Endothelial cell of umbilical vein (primary cell): ENCODE measurements around the gene PRUNE2. TPM values are rescaled to one million over a fixed set of nuclear protein-coding genes. Genes with fewer than 3 reads are reported as not detected.

Experiments used
- BruUV-seq: library from RNA; stranded (reverse); fragments of 400-500 nt; replicated peaks from 2 replicates; lab custom pipeline; 2021; lab: Mats Ljungman, UMichigan
- CTCF ChIA-PET: fragments of 300-600, 350-600 bp; sonication (Branson Sonifier 250); formaldehyde crosslinking; loops from one replicate; lab custom pipeline; 2021; ENCODE audit warnings: antibody characterized with exemption, inconsistent platforms; lab: Charles Lee
- POLR2A ChIA-PET: fragments of 300-600, 350-600 bp; sonication (Branson Sonifier 250); formaldehyde crosslinking; loops from one replicate; lab custom pipeline; 2021; ENCODE audit warnings: antibody characterized with exemption, inconsistent platforms; lab: Charles Lee
- DNase-seq: peaks from one replicate; pipeline ENCODE4 v3.0.0-alpha.2; 2011; ENCODE audit warnings: low read depth, low spot score
- FAIRE-seq: peaks from 2 replicates; lab custom pipeline; 2011; peaks lifted over from hg19 to GRCh38; lab: Jason Lieb, UNC
- H2AFZ ChIP-seq: 2 replicates; pipeline ENCODE4 v1.6.0; 2012; ENCODE audit warnings: low read depth, low read length, control low read depth, inconsistent platforms
- H3K27ac ChIP-seq: 2 replicates; pipeline ENCODE4 v1.5.1; 2011; ENCODE audit warnings: low read depth, mild to moderate bottlenecking, control low read depth, low read length, moderate library complexity; ENCODE audit not compliant: insufficient read depth
- H3K27me3 ChIP-seq, 2 experiments: 2 replicates each; pipeline versions ENCODE4 v1.6.0 to v1.6.1; 2011; ENCODE audit warnings: low read length in 2 of 2, mixed read lengths in 1 of 2; ENCODE audit not compliant: control insufficient read depth in 2 of 2, insufficient read depth in 2 of 2
- H3K36me3 ChIP-seq, 2 experiments: 2 replicates in 1 of 2; 3 replicates in 1 of 2; pipeline ENCODE4 v1.5.1; 2011; ENCODE audit warnings: low read length in 2 of 2, mild to moderate bottlenecking in 1 of 2, moderate library complexity in 1 of 2; ENCODE audit not compliant: control insufficient read depth in 2 of 2, insufficient read depth in 2 of 2; ENCODE audit errors: extremely low read depth in 1 of 2
- H3K4me1 ChIP-seq: 3 replicates; pipeline ENCODE4 v1.5.1; 2011; ENCODE audit warnings: mild to moderate bottlenecking, low read length; ENCODE audit not compliant: control insufficient read depth, insufficient read depth; ENCODE audit errors: extremely low read depth
- H3K4me2 ChIP-seq: 2 replicates; pipeline ENCODE4 v1.6.1; 2011; ENCODE audit warnings: low read length, control low read depth, mixed read lengths; ENCODE audit not compliant: insufficient read depth
- H3K4me3 ChIP-seq, 3 experiments: fragments of 200-600 bp in 1 of 3; sonication (generic), shearing (Covaris generic) in 1 of 3; replicated peaks in 1 of 3; 2 replicates each; pipeline ENCODE4 v1.5.1; 2011 to 2016; ENCODE audit warnings: control low read depth in 3 of 3, low read length in 3 of 3, mild to moderate bottlenecking in 2 of 3, inconsistent platforms in 1 of 3, low read depth in 1 of 3, moderate library complexity in 1 of 3; ENCODE audit not compliant: insufficient read depth in 1 of 3
- H3K79me2 ChIP-seq: 2 replicates; pipeline ENCODE4 v1.6.0; 2012; ENCODE audit warnings: low read length, inconsistent platforms; ENCODE audit not compliant: control insufficient read depth, insufficient read depth
- H3K9ac ChIP-seq: replicated peaks from 2 replicates; pipeline ENCODE3; 2011; ENCODE audit warnings: low read length, control low read depth; ENCODE audit not compliant: insufficient read depth; ENCODE audit errors: extremely low read depth
- H3K9me1 ChIP-seq: replicated peaks from 3 replicates; pipeline ENCODE4 v1.6.0; 2011; ENCODE audit warnings: mild to moderate bottlenecking, low read length; ENCODE audit not compliant: control insufficient read depth, insufficient read depth; ENCODE audit errors: extremely low read depth
- H3K9me3 ChIP-seq: replicated peaks from 2 replicates; pipeline ENCODE4 v1.5.1; 2012; ENCODE audit warnings: low read length, inconsistent platforms; ENCODE audit not compliant: control insufficient read depth, insufficient read depth
- H4K20me1 ChIP-seq: replicated peaks from 2 replicates; pipeline ENCODE3; 2011; ENCODE audit warnings: mild to moderate bottlenecking, low read length; ENCODE audit not compliant: control insufficient read depth, insufficient read depth; ENCODE audit errors: extremely low read depth
- CTCF ChIP-seq, 2 donors: IDR thresholded peaks; 1 replicate in 1 of 2; 2 replicates in 1 of 2; pipeline ENCODE4 v1.5.1; 2011; ENCODE audit warnings: low read length in 2 of 2, mild to moderate bottlenecking in 2 of 2, moderate library complexity in 2 of 2, control low read depth in 1 of 2, inconsistent platforms in 1 of 2, low read depth in 1 of 2; ENCODE audit not compliant: insufficient read depth in 1 of 2; ENCODE audit errors: extremely low read depth in 1 of 2
- EZH2 ChIP-seq: IDR thresholded peaks from 2 replicates; pipeline ENCODE4 v1.6.1; 2012; ENCODE audit warnings: borderline replicate concordance, low read depth, mild to moderate bottlenecking, moderate library complexity, low read length, inconsistent platforms; ENCODE audit not compliant: severe bottlenecking
- FOS ChIP-seq: IDR thresholded peaks from 2 replicates; pipeline ENCODE4 v1.6.1; 2011; ENCODE audit warnings: mild to moderate bottlenecking, low read length, moderate library complexity, borderline replicate concordance; ENCODE audit not compliant: insufficient read depth
- GATA2 ChIP-seq: IDR thresholded peaks from 2 replicates; pipeline ENCODE4 v1.7.0; 2011; ENCODE audit warnings: low read depth, mild to moderate bottlenecking, moderate library complexity, mixed read lengths, low read length; ENCODE audit not compliant: insufficient read length, insufficient read depth
- JUN ChIP-seq: IDR thresholded peaks from 2 replicates; pipeline ENCODE4 v1.6.1; 2011; ENCODE audit warnings: borderline replicate concordance, low read depth; ENCODE audit not compliant: insufficient read length, insufficient read depth
- MAX ChIP-seq: IDR thresholded peaks from 2 replicates; pipeline ENCODE4 v1.6.1; 2011; ENCODE audit not compliant: insufficient read depth, insufficient read length
- MYC ChIP-seq: IDR thresholded peaks from one replicate; pipeline ENCODE4 v1.6.1; 2011; ENCODE audit warnings: mild to moderate bottlenecking, low read depth, low read length
- POLR2A ChIP-seq: IDR thresholded peaks from 2 replicates; pipeline ENCODE4 v1.6.1; 2012; ENCODE audit warnings: low read depth, mild to moderate bottlenecking, control low read depth, low read length
- POLR2AphosphoS5 ChIP-seq: IDR thresholded peaks from 2 replicates; pipeline ENCODE4 v1.6.1; 2012; ENCODE audit warnings: low read depth, mild to moderate bottlenecking, control low read depth, low read length, moderate library complexity; ENCODE audit not compliant: insufficient read depth
- dilution Hi-C: fragments of 300-500 bp; cut with MboI; formaldehyde crosslinking; loops from one replicate; pipeline ENCODE4 v1.15.0; 2019; ENCODE audit warnings: low sequenced_read_pairs; ENCODE audit not compliant: extremely low pct_ligation_motif_present
- intact Hi-C: fragments of 100-400 bp; cut with micrococcal nuclease; formaldehyde crosslinking; loops from one replicate; pipeline ENCODE4 v1.10.0; 2022
- polyA plus RNA-seq, 4 experiments: library from polyadenylated mRNA; depleted of rRNA in 3 of 4; stranded (reverse) in 3 of 4; unstranded in 1 of 4; fragments of >200 nt; gene quantifications; 2 replicates each; pipeline versions ENCODE4 v1.2.1 to v1.2.3, GENCODE V29; 2011 to 2012; ENCODE audit warnings: missing spikeins in 1 of 4
- total RNA-seq: library from RNA; stranded (reverse); gene quantifications from 2 replicates; pipeline ENCODE4 v1.2.3, GENCODE V29; 2021

Gene PRUNE2
- total and polyA plus RNA-seq, 2 donors (not counting 3 experiments of a cell fraction or from before 2014, with no cell fraction given): 15.8 to 21.7 TPM

DNA sequence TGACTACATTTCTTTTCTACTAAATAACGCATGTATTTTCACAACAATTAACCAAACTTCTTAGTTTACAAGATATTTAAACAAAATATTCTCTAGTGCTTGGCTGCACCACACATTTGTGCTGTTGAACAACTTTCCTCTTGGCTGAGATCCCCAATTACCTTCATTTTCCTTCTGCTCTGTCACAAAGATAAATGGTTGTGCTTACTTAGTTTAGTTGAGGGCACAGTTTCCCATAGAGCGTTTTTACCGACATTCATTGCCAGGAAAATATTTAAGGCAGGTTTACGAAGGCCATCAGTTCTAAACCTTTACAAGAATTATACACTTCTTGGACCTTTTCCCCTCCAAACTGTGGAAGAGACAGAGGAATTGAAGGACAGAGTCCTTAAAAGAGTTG, 60.7 kb downstream of the PRUNE2 start:
- no peak for FAIRE-seq
- Histone ChIP-seq H3K4me2 (no peak overlapping the region), H3K36me3 (no peaks in the 10 kb centered on the region), H3K9ac (no peak overlapping the region), H3K27me3 (no peaks in the 10 kb centered on the region), H3K27ac (no peak overlapping the region), H2AFZ (no peak overlapping the region), H3K79me2 (no peaks in the 10 kb centered on the region), H3K9me1 (no peaks in the 10 kb centered on the region), H4K20me1 (no peaks in the 10 kb centered on the region), H3K4me3 (no peak overlapping the region), H3K9me3 (no peaks in the 10 kb centered on the region), H3K4me1 (no peaks in the 10 kb centered on the region)
- dilution Hi-C loops (no loop called here), intact Hi-C loops (no loop called here)
- BruUV-seq: no TSS peak
- no peak for DNase-seq
- no peak for TF ChIP-seq JUN
- no peak for TF ChIP-seq MAX
- TF ChIP-seq MYC: no peak
- no peak for TF ChIP-seq EZH2
- TF ChIP-seq GATA2: no peak
- no peak for TF ChIP-seq CTCF (IDR thresholded peaks at IDR 0.05; ENCODE audit: extremely low read depth in 1 of 2, insufficient read depth in 1 of 2, low read depth in 1 of 2, low read length in 2 of 2)
- TF ChIP-seq FOS: no peak
- no peak for TF ChIP-seq POLR2A
- no peak for TF ChIP-seq POLR2AphosphoS5
- POLR2A ChIA-PET: no interaction called here
- CTCF ChIA-PET: interaction anchor here (0.7 kb wide), 1 partner anchor 34 kb away, joined by 6 read pairs; no protein-coding TSS in a partner anchor
